Measurements from ENCODE around the gene BSPRY.

DNA sequence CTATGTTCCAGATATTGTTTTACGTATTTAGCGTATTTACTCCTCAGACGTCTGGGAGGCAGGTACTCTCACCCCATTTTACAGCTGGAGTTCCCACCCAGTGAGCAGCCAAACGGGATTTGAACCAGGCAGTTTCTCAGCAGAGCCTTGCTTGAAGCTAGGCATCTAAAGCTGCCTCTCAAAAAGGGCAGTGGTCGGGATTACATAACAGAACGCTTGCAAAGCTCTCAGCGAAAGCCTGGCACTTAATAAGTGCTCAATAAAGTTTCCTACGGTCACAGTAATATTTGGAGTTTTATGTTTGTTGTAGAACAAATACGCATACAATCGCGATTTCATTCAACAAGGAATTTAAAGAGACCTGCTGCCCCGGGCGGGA lies 286 bp upstream of the BSPRY start:
- TF ChIP-seq, protein P1, sequence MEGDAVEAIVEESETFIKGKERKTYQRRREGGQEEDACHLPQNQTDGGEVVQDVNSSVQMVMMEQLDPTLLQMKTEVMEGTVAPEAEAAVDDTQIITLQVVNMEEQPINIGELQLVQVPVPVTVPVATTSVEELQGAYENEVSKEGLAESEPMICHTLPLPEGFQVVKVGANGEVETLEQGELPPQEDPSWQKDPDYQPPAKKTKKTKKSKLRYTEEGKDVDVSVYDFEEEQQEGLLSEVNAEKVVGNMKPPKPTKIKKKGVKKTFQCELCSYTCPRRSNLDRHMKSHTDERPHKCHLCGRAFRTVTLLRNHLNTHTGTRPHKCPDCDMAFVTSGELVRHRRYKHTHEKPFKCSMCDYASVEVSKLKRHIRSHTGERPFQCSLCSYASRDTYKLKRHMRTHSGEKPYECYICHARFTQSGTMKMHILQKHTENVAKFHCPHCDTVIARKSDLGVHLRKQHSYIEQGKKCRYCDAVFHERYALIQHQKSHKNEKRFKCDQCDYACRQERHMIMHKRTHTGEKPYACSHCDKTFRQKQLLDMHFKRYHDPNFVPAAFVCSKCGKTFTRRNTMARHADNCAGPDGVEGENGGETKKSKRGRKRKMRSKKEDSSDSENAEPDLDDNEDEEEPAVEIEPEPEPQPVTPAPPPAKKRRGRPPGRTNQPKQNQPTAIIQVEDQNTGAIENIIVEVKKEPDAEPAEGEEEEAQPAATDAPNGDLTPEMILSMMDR (IDR thresholded peaks at IDR 0.05): no peak
- TF ChIP-seq POLR2A (IDR thresholded peaks at IDR 0.05; ENCODE audit: low read depth) (no peak), EP300 (IDR thresholded peaks at IDR 0.05) (no peak), POLR2AphosphoS5 (IDR thresholded peaks at IDR 0.05) (no peak)
